Measurements from ENCODE around the gene STK32B.
"Not testable (repeated sequence)": the region's sequence is repeated elsewhere in the genome, so short reads cannot be mapped to it uniquely, and the experiment has no call there.

The STK32B gene

DNA sequence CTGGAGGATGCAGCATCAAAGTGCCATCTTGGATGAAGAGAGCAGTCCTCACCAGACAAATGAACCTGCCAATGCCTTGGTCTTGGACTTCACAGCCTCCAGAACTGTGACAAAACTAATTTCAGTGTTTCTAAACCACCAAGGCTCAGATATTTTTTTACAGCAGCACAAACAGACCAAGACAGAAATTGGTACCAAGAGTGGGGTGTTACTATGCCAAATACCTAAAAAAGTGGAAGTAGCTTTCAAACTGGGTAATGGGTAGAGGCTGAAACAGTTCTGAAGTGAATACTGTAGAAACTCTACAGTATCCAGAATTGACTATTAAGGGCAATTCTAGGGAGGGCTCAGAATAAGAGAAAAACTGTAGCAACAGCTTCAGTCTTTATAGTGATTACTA, 170.8 kb downstream of the STK32B start:
- DNase-seq (ENCODE audit: extremely low spot score), result no peak
- ChIA-PET CTCF (no interaction called here), POLR2A (no interaction called here)
- TF ChIP-seq LEF1 (IDR thresholded peaks at IDR 0.05; ENCODE audit: borderline replicate concordance) (no peak), ELF4 (IDR thresholded peaks at IDR 0.05) (no peak)

DNA sequence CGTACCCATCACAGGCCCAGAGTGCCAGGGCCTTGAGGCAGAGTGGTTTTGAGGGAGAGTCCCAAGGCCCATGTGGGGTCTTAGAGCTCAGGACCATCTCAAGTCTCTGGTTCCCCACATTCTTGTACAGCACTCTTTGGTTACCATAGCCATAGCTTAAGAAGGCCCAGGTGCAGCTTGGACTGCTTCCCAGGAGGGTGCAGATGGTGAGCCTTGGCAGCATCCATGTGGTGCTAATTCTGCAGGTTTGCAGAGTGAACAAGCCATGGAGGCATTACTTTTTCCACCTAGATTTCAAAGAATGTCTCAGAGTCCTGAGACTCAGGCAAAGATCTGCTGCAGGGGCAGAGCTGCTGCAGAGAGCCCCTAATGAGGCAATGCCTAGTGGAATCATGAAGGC, 171.7 kb downstream of the STK32B start:
- no peak for DNase-seq (ENCODE audit: extremely low spot score)
- TF ChIP-seq SUZ12 (IDR thresholded peaks at IDR 0.05) (no peak), SP1 (IDR thresholded peaks at IDR 0.05) (no peak), NFRKB (IDR thresholded peaks at IDR 0.05) (no peak), ZNF384 (IDR thresholded peaks at IDR 0.05) (no peak), BHLHE40 (IDR thresholded peaks at IDR 0.05; ENCODE audit: borderline replicate concordance) (no peak), FOXK2 (IDR thresholded peaks at IDR 0.05) (no peak), FOXM1 (IDR thresholded peaks at IDR 0.05; ENCODE audit: borderline replicate concordance) (no peak), ELF4 (IDR thresholded peaks at IDR 0.05) (no peak), ARNT (IDR thresholded peaks at IDR 0.05) (no peak), PKNOX1 (IDR thresholded peaks at IDR 0.05) (no peak), CTBP1 (IDR thresholded peaks at IDR 0.05; ENCODE audit: borderline replicate concordance) (no peak), LEF1 (IDR thresholded peaks at IDR 0.05; ENCODE audit: borderline replicate concordance) (no peak), L3MBTL2 (conservative IDR thresholded peaks at IDR 0.05) (no peak), TARDBP (IDR thresholded peaks at IDR 0.05) (no peak), FOXA1 (IDR thresholded peaks at IDR 0.05) (no peak), HDGF (IDR thresholded peaks at IDR 0.05; ENCODE audit: borderline replicate concordance) (no peak)
- ChIA-PET CTCF (no interaction called here), POLR2A (no interaction called here)

DNA sequence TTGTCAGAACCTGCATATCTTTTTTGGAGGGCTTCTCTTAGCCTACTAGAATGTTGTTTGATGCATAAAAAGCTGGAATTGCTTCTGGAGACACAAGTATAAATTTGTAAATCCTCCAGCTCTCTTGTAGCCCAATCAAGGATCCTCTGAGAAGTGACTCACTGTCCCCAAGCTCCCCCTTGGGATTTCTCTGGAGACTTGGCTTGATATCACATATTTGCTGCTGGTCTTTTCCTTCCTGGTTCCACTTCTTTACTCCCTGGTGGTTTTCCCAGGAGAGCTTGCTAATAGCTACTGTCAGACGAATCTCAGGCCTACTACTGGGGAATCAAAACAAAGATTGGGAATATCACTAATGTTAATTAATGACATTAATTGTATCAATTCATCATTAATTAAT, 173.1 kb downstream of the STK32B start:
- no peak for TF ChIP-seq SP1 (IDR thresholded peaks at IDR 0.05)

GRCh38 chr4:5232549-5232948, 181.3 kb downstream of the STK32B start:
- CTCF ChIA-PET, result no interaction called here

More for the DNA sequence above, 173.1 kb downstream of the STK32B start:
- ChIA-PET CTCF (no interaction called here), POLR2A (no interaction called here)
- no peak for DNase-seq (ENCODE audit: extremely low spot score)

DNA sequence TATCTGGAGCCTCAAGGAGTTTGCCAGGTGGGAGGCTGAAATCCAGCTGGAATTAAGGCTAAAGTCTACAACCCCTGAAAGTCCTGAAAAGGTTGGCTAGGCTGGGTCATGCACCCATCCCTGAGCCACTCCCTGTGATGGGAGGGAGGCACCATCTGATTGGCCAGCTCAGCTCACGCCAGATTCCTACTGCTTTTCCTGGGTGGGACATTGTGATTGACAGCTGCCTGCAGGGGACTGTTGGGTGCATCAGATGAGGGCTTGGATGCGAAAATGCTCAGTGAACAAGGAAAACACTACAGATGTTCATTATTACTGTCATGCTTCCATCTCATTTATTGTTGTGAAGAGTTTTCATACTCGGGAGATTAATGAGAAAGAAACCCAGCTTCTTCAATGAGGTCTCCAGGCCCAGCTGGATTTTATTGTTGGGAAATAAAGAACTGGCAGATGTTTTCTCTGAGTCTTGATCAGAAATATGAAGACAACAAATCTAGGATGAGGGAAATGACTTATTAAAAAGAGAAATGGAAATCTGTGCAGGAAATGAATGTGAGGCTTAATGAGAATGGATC, 185.9 kb downstream of the STK32B start:
- no peak for DNase-seq (ENCODE audit: extremely low spot score)
- CTCF ChIA-PET, result interaction anchor here (0.7 kb wide), 1 partner anchor 187 kb away, joined by 3 read pairs; no protein-coding TSS in a partner anchor
- no peak for TF ChIP-seq BHLHE40 (IDR thresholded peaks at IDR 0.05; ENCODE audit: borderline replicate concordance)
- TF ChIP-seq ARNT (IDR thresholded peaks at IDR 0.05), result no peak
- peak; percentile 38 for TF ChIP-seq PKNOX1 (IDR thresholded peaks at IDR 0.05)
- TF ChIP-seq SP1 (IDR thresholded peaks at IDR 0.05), result no peak
- TF ChIP-seq FOXM1 (IDR thresholded peaks at IDR 0.05; ENCODE audit: borderline replicate concordance), result no peak
- TF ChIP-seq TARDBP (IDR thresholded peaks at IDR 0.05), result no peak
- POLR2A ChIA-PET, result no interaction called here

More at GRCh38 chr4:5232549-5232948, 181.3 kb downstream of the STK32B start:
- no peak for DNase-seq (ENCODE audit: extremely low spot score)
- no peak for TF ChIP-seq L3MBTL2 (conservative IDR thresholded peaks at IDR 0.05)
- TF ChIP-seq ZNF384 (IDR thresholded peaks at IDR 0.05), result no peak
- POLR2A ChIA-PET, result no interaction called here

DNA sequence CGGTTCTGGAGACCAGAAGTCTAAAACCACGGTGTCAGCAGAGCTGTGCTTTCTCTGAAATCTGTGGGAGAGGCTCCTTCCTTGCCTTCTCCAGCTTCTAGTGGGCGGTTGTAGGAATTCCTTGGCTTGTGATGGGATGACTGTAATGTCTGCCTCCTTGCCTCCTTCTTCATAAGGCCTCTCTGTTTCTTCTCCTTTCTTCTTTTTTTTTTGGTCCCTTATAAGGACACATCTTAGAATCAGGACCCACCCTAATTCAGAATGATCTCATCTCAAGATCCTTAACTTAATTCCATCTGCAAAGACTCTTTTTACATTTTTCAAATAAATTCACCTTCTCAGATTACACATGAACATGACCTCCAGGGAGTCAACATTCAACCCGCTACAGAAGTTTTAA, 186.9 kb downstream of the STK32B start:
- POLR2A ChIA-PET, result no interaction called here
- DNase-seq (ENCODE audit: extremely low spot score), result no peak
- CTCF ChIA-PET, result no interaction called here
- TF ChIP-seq ELF4 (IDR thresholded peaks at IDR 0.05) (no peak), SP1 (IDR thresholded peaks at IDR 0.05) (no peak), PKNOX1 (IDR thresholded peaks at IDR 0.05) (no peak), FOXK2 (IDR thresholded peaks at IDR 0.05) (no peak), CTBP1 (IDR thresholded peaks at IDR 0.05; ENCODE audit: borderline replicate concordance) (no peak), LEF1 (IDR thresholded peaks at IDR 0.05; ENCODE audit: borderline replicate concordance) (no peak), ZNF384 (IDR thresholded peaks at IDR 0.05) (no peak), FOXM1 (IDR thresholded peaks at IDR 0.05; ENCODE audit: borderline replicate concordance) (no peak), TARDBP (IDR thresholded peaks at IDR 0.05) (no peak), FOXA1 (IDR thresholded peaks at IDR 0.05) (no peak), BHLHE40 (IDR thresholded peaks at IDR 0.05; ENCODE audit: borderline replicate concordance) (no peak), SUZ12 (IDR thresholded peaks at IDR 0.05) (no peak), L3MBTL2 (conservative IDR thresholded peaks at IDR 0.05) (no peak), ARNT (IDR thresholded peaks at IDR 0.05) (no peak)

DNA sequence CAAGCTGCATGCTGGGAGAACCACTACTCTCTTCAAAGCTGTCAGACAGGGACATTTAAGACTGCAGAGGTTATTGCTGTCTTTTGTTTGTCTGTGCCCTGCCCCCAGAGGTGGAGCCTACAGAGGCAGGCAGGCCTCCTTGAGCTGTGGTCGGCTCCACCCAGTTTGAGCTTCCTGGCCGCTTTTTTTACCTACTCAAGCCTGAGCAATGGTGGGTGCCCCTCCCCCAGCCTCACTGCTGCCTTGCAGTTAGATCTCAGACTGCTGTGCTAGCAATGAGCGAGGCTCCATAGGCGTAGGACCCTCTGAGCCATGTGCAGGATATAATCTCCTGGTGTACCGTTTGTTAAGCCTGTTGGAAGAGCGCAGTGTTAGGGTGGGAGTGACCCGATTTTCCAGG, 195.8 kb downstream of the STK32B start:
- CTCF ChIA-PET; DNase-seq (ENCODE audit: extremely low spot score); POLR2A ChIA-PET: not testable (repeated sequence)

- ChIA-PET POLR2A (no interaction called here), CTCF (no interaction called here)
- DNase-seq (ENCODE audit: extremely low spot score), result no peak
- no peak for TF ChIP-seq FOXK2 (IDR thresholded peaks at IDR 0.05)
- no peak for TF ChIP-seq CTBP1 (IDR thresholded peaks at IDR 0.05; ENCODE audit: borderline replicate concordance)
- no peak for TF ChIP-seq SP1 (IDR thresholded peaks at IDR 0.05)
- TF ChIP-seq L3MBTL2 (conservative IDR thresholded peaks at IDR 0.05), result no peak
- TF ChIP-seq ELF4 (IDR thresholded peaks at IDR 0.05), result no peak
- no peak for TF ChIP-seq ARNT (IDR thresholded peaks at IDR 0.05)
- no peak for TF ChIP-seq HDGF (IDR thresholded peaks at IDR 0.05; ENCODE audit: borderline replicate concordance)
- no peak for TF ChIP-seq BHLHE40 (IDR thresholded peaks at IDR 0.05; ENCODE audit: borderline replicate concordance)
- no peak for TF ChIP-seq FOXA1 (IDR thresholded peaks at IDR 0.05)
These were observed 196.5 kb downstream of the STK32B start for GRCh38 chr4:5247735-5248134.
